Esophagus (tissue), 2 donors: ENCODE data around the gene AFF3. TPM values are rescaled to one million over a fixed set of nuclear protein-coding genes. Genes with fewer than 3 reads are reported as not detected.

ENCODE experiments used
- H3K27ac ChIP-seq, 2 donors: one replicate each; pipeline ENCODE4 v1.5.1; 2013; ENCODE audit warnings: low read depth in 2 of 2, mild to moderate bottlenecking in 2 of 2, inconsistent platforms in 1 of 2, low read length in 1 of 2, moderate library complexity in 1 of 2
- H3K27me3 ChIP-seq, 2 donors: one replicate each; pipeline ENCODE4 v1.6.1; 2013; ENCODE audit warnings: low read length in 2 of 2, control low read depth in 1 of 2, mild to moderate bottlenecking in 1 of 2; ENCODE audit not compliant: insufficient read depth in 2 of 2, control insufficient read depth in 1 of 2
- H3K36me3 ChIP-seq, 2 donors: one replicate each; pipeline ENCODE4 v1.6.1; 2013; ENCODE audit warnings: low read length in 1 of 2; ENCODE audit not compliant: control insufficient read depth in 2 of 2, insufficient read depth in 2 of 2
- H3K4me1 ChIP-seq, 2 donors: one replicate each; pipeline ENCODE4 v1.6.1; 2013; ENCODE audit warnings: low read length in 1 of 2; ENCODE audit not compliant: control insufficient read depth in 2 of 2, insufficient read depth in 2 of 2
- H3K4me3 ChIP-seq, 2 donors: one replicate each; pipeline ENCODE4 v1.5.1; 2013; ENCODE audit warnings: low read length in 2 of 2, mild to moderate bottlenecking in 2 of 2, low read depth in 1 of 2, moderate library complexity in 1 of 2
- H3K9me3 ChIP-seq, 2 donors: one replicate each; pipeline ENCODE4 v1.6.1; 2013; ENCODE audit warnings: mild to moderate bottlenecking in 2 of 2, low read depth in 1 of 2, low read length in 1 of 2, moderate library complexity in 1 of 2; ENCODE audit not compliant: control insufficient read depth in 2 of 2, insufficient read depth in 1 of 2
- WGBS, 2 donors: extraction: QIAGEN DNeasy Blood & Tissue Kit; methylation state at CpG; one replicate each; pipeline ENCODE4 v1.1.7; 2013; 5-methylcytosine and 5-hydroxymethylcytosine counted together
- polyA plus RNA-seq, 2 donors: library from polyadenylated mRNA; stranded (reverse); fragments of 200-250 nt; gene quantifications; one replicate each; pipeline ENCODE4 v1.2.3, GENCODE V29; 2013
- donor health status: healthy with polysubstance abuse.
- donor health status: Bipolar disorder and iron deficiency.

The AFF3 gene
- polyA plus RNA-seq, 2 donors: 1.0 to 1.1 TPM

GRCh38 chr2:99974682-99975375 is 167.6 kb downstream of the AFF3 start:
- 55 to 59% methylated on average over 3 of the region's 3 CpGs for WGBS, 2 donors
- no peak overlapping the region for H3K27ac ChIP-seq
- no peaks in the 10 kb centered on the region for H3K27me3 ChIP-seq
- H3K4me3 ChIP-seq: no peak overlapping the region
- H3K4me1 ChIP-seq: no peaks in the 10 kb centered on the region
- no peaks in the 10 kb centered on the region for H3K9me3 ChIP-seq
- no peaks in the 10 kb centered on the region for H3K36me3 ChIP-seq

GRCh38 chr2:99974275-99974674 is 168.1 kb downstream of the AFF3 start:
- Histone ChIP-seq H3K4me1 (no peaks in the 10 kb centered on the region), H3K4me3 (no peak overlapping the region), H3K27ac (no peak overlapping the region), H3K9me3 (no peaks in the 10 kb centered on the region), H3K36me3 (no peaks in the 10 kb centered on the region), H3K27me3 (no peaks in the 10 kb centered on the region)
- WGBS, 2 donors: 64 to 65% methylated on average over 6 of the region's 6 CpGs

GRCh38 chr2:99971326-99971900 is 171.0 kb downstream of the AFF3 start:
- H3K4me3 ChIP-seq: no peak overlapping the region
- no peaks in the 10 kb centered on the region for H3K36me3 ChIP-seq
- 68 to 76% methylated on average over 3 of the region's 3 CpGs for WGBS, 2 donors
- no peak overlapping the region for H3K27ac ChIP-seq
- H3K4me1 ChIP-seq: no peaks in the 10 kb centered on the region
- H3K27me3 ChIP-seq: no peaks in the 10 kb centered on the region
- H3K9me3 ChIP-seq: no peaks in the 10 kb centered on the region

- no peaks in the 10 kb centered on the region for H3K4me1 ChIP-seq
- H3K27me3 ChIP-seq: no peaks in the 10 kb centered on the region
- H3K27ac ChIP-seq: no peak overlapping the region
- H3K36me3 ChIP-seq: no peaks in the 10 kb centered on the region
- WGBS, 2 donors: 76 to 80% methylated on average over 12 of the region's 12 CpGs
- H3K9me3 ChIP-seq: no peaks in the 10 kb centered on the region
- H3K4me3 ChIP-seq: no peak overlapping the region
These were observed 172.0 kb downstream of the AFF3 start for GRCh38 chr2:99970292-99970868.

GRCh38 chr2:99961196-99961913 is 181.0 kb downstream of the AFF3 start:
- no peaks in the 10 kb centered on the region for H3K4me1 ChIP-seq
- WGBS, 2 donors: 72 to 74% methylated on average over 9 of the region's 9 CpGs
- no peak overlapping the region for H3K27ac ChIP-seq
- H3K4me3 ChIP-seq: no peak overlapping the region
- H3K27me3 ChIP-seq: no peaks in the 10 kb centered on the region
- no peaks in the 10 kb centered on the region for H3K36me3 ChIP-seq
- H3K9me3 ChIP-seq: no peaks in the 10 kb centered on the region

- H3K4me3 ChIP-seq: no peak overlapping the region
- no peak overlapping the region for H3K27ac ChIP-seq
- H3K9me3 ChIP-seq: no peaks in the 10 kb centered on the region
- WGBS, 2 donors: 73 to 78% methylated on average over 3 of the region's 3 CpGs
- no peaks in the 10 kb centered on the region for H3K36me3 ChIP-seq
- no peaks in the 10 kb centered on the region for H3K27me3 ChIP-seq
- H3K4me1 ChIP-seq: no peaks in the 10 kb centered on the region
These were observed 181.6 kb downstream of the AFF3 start for GRCh38 chr2:99960790-99961189.

GRCh38 chr2:99960291-99960690 is 182.1 kb downstream of the AFF3 start:
- no peaks in the 10 kb centered on the region for H3K4me1 ChIP-seq
- no peaks in the 10 kb centered on the region for H3K27me3 ChIP-seq
- WGBS, 2 donors: 75 to 76% methylated on average over 5 of the region's 5 CpGs
- H3K9me3 ChIP-seq: no peaks in the 10 kb centered on the region
- no peaks in the 10 kb centered on the region for H3K36me3 ChIP-seq
- no peak overlapping the region for H3K27ac ChIP-seq
- no peak overlapping the region for H3K4me3 ChIP-seq

- Histone ChIP-seq H3K27ac (no peak overlapping the region), H3K4me1 (no peaks in the 10 kb centered on the region), H3K36me3 (no peaks in the 10 kb centered on the region), H3K9me3 (no peaks in the 10 kb centered on the region), H3K27me3 (no peaks in the 10 kb centered on the region), H3K4me3 (no peak overlapping the region)
- WGBS, 2 donors: 66 to 77% methylated on average over 8 of the region's 8 CpGs
These were observed 183.0 kb downstream of the AFF3 start for GRCh38 chr2:99959261-99960014.

GRCh38 chr2:99957332-99958133 is 184.9 kb downstream of the AFF3 start:
- H3K4me1 ChIP-seq: no peaks in the 10 kb centered on the region
- no peak overlapping the region for H3K4me3 ChIP-seq
- WGBS, 2 donors: 80 to 86% methylated on average over 8 of the region's 8 CpGs
- H3K36me3 ChIP-seq: no peaks in the 10 kb centered on the region
- H3K27ac ChIP-seq: no peak overlapping the region
- no peaks in the 10 kb centered on the region for H3K9me3 ChIP-seq
- H3K27me3 ChIP-seq: no peaks in the 10 kb centered on the region
